K562 (cell line): ENCODE results near the gene NT5C1A. TPM values are rescaled to one million over a fixed set of nuclear protein-coding genes. Genes with fewer than 3 reads are reported as not detected.
A peak's percentile ranks its signal among the peaks of the same experiment; 100 is the strongest.

ENCODE experiments used
- ATF1 ChIP-seq, 2 experiments: fragments of 450-650 bp in 1 of 2; IDR thresholded peaks; 2 replicates each; pipeline ENCODE4 v1.6.1; 2016; ENCODE audit warnings: missing compliant biosample characterization in 1 of 2, missing genetic modification characterization in 1 of 2
- CTCFL ChIP-seq: IDR thresholded peaks from 2 replicates; pipeline ENCODE4 v1.6.1; 2011; ENCODE audit warnings: borderline replicate concordance, low read depth, mild to moderate bottlenecking, moderate library complexity, low read length; ENCODE audit not compliant: insufficient read depth, poor library complexity, severe bottlenecking
- FOXJ2 ChIP-seq: fragments of 200-800 bp; sonication (Bioruptor generic); IDR thresholded peaks from 2 replicates; pipeline ENCODE4 v1.6.1; 2016; ENCODE audit warnings: missing genetic modification characterization, missing compliant biosample characterization
- L3MBTL2 ChIP-seq: fragments of 450-650 bp; IDR thresholded peaks from 2 replicates; pipeline ENCODE4 v1.6.1; 2016; ENCODE audit warnings: mild to moderate bottlenecking, moderate library complexity
- NFYB ChIP-seq: IDR thresholded peaks from 2 replicates; pipeline ENCODE4 v1.6.1; 2011; ENCODE audit warnings: mild to moderate bottlenecking, moderate library complexity; ENCODE audit not compliant: insufficient read length; ENCODE audit errors: extremely low read depth
- RBM39 ChIP-seq: fragments of 200-400 bp; formaldehyde crosslinking; optimal IDR thresholded peaks from 2 replicates; pipeline ENCODE3; 2018; ENCODE audit warnings: low read depth, low read length
- polyA plus RNA-seq, 8 experiments: library from polyadenylated mRNA; depleted of rRNA in 4 of 8; stranded (reverse) in 5 of 8; unstranded in 3 of 8; fragments of >200 nt; fragmentation: Nextera tagmentation in 2 of 8; fragmentation: Illumina TruSeq in 1 of 8; extraction: Ambion mirVana in 2 of 8; extraction: Trizol in 1 of 8; gene quantifications; 2 replicates each; pipeline versions ENCODE4 v1.2.1 to v1.2.3, GENCODE V29; 2011 to 2014; ENCODE audit warnings: inconsistent platforms in 1 of 8, missing spikeins in 1 of 8
- total RNA-seq, 7 experiments: library from RNA; depleted of rRNA in 6 of 7; stranded (reverse); fragments of >200 nt in 6 of 7; fragmentation: Illumina TruSeq in 2 of 7; extraction: Trizol in 2 of 7; gene quantifications; 2 replicates each; pipeline versions ENCODE4 v1.2.1 to v1.2.3, GENCODE V29; 2011 to 2021; ENCODE audit warnings: low replicate concordance in 1 of 7
- TF ChIP-seq, protein P1 (sequence below): fragments of 450-650 bp; IDR thresholded peaks from 2 replicates; pipeline ENCODE4 v1.6.1; 2016; ENCODE audit warnings: mild to moderate bottlenecking, moderate library complexity
- TF ChIP-seq, protein P2 (sequence below), 2 experiments: IDR thresholded peaks in 1 of 2; conservative IDR thresholded peaks in 1 of 2; 2 replicates each; pipeline ENCODE4 v1.6.1; 2016; ENCODE audit warnings: low read depth in 2 of 2, mild to moderate bottlenecking in 1 of 2, missing compliant biosample characterization in 1 of 2, missing genetic modification characterization in 1 of 2, moderate library complexity in 1 of 2
- TF ChIP-seq, protein P3 (sequence below): sonication (generic); formaldehyde crosslinking; IDR thresholded peaks from 2 replicates; pipeline ENCODE4 v1.9.0; 2022; ENCODE audit warnings: mild to moderate bottlenecking, missing genetic modification reagents

The NT5C1A gene
- total and polyA plus RNA-seq, 9 of the 15 experiments (the other 6 are each of a cell fraction or from before 2014, with no cell fraction given), result not detected

DNA sequence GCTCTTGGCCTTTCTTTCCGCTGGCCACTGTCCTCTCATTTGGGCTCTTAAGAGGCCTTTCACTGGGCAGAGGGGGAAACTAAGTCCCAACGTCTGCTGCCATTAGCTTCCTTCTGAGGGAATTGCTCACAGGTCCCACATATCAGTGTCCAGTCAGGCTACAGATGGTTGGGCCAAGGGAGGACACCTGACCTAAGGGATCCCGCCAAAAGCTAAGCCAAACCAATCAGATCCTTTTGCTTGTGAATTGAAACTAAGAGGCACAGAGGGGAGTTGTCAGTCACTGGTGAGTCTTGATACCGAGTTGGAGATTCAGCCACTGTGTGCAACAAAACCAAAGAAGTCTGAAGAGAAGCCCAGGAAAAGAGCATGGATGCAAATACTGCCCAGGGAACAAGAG, 5.7 kb upstream of the NT5C1A start (continued):
- TF ChIP-seq, protein P1, sequence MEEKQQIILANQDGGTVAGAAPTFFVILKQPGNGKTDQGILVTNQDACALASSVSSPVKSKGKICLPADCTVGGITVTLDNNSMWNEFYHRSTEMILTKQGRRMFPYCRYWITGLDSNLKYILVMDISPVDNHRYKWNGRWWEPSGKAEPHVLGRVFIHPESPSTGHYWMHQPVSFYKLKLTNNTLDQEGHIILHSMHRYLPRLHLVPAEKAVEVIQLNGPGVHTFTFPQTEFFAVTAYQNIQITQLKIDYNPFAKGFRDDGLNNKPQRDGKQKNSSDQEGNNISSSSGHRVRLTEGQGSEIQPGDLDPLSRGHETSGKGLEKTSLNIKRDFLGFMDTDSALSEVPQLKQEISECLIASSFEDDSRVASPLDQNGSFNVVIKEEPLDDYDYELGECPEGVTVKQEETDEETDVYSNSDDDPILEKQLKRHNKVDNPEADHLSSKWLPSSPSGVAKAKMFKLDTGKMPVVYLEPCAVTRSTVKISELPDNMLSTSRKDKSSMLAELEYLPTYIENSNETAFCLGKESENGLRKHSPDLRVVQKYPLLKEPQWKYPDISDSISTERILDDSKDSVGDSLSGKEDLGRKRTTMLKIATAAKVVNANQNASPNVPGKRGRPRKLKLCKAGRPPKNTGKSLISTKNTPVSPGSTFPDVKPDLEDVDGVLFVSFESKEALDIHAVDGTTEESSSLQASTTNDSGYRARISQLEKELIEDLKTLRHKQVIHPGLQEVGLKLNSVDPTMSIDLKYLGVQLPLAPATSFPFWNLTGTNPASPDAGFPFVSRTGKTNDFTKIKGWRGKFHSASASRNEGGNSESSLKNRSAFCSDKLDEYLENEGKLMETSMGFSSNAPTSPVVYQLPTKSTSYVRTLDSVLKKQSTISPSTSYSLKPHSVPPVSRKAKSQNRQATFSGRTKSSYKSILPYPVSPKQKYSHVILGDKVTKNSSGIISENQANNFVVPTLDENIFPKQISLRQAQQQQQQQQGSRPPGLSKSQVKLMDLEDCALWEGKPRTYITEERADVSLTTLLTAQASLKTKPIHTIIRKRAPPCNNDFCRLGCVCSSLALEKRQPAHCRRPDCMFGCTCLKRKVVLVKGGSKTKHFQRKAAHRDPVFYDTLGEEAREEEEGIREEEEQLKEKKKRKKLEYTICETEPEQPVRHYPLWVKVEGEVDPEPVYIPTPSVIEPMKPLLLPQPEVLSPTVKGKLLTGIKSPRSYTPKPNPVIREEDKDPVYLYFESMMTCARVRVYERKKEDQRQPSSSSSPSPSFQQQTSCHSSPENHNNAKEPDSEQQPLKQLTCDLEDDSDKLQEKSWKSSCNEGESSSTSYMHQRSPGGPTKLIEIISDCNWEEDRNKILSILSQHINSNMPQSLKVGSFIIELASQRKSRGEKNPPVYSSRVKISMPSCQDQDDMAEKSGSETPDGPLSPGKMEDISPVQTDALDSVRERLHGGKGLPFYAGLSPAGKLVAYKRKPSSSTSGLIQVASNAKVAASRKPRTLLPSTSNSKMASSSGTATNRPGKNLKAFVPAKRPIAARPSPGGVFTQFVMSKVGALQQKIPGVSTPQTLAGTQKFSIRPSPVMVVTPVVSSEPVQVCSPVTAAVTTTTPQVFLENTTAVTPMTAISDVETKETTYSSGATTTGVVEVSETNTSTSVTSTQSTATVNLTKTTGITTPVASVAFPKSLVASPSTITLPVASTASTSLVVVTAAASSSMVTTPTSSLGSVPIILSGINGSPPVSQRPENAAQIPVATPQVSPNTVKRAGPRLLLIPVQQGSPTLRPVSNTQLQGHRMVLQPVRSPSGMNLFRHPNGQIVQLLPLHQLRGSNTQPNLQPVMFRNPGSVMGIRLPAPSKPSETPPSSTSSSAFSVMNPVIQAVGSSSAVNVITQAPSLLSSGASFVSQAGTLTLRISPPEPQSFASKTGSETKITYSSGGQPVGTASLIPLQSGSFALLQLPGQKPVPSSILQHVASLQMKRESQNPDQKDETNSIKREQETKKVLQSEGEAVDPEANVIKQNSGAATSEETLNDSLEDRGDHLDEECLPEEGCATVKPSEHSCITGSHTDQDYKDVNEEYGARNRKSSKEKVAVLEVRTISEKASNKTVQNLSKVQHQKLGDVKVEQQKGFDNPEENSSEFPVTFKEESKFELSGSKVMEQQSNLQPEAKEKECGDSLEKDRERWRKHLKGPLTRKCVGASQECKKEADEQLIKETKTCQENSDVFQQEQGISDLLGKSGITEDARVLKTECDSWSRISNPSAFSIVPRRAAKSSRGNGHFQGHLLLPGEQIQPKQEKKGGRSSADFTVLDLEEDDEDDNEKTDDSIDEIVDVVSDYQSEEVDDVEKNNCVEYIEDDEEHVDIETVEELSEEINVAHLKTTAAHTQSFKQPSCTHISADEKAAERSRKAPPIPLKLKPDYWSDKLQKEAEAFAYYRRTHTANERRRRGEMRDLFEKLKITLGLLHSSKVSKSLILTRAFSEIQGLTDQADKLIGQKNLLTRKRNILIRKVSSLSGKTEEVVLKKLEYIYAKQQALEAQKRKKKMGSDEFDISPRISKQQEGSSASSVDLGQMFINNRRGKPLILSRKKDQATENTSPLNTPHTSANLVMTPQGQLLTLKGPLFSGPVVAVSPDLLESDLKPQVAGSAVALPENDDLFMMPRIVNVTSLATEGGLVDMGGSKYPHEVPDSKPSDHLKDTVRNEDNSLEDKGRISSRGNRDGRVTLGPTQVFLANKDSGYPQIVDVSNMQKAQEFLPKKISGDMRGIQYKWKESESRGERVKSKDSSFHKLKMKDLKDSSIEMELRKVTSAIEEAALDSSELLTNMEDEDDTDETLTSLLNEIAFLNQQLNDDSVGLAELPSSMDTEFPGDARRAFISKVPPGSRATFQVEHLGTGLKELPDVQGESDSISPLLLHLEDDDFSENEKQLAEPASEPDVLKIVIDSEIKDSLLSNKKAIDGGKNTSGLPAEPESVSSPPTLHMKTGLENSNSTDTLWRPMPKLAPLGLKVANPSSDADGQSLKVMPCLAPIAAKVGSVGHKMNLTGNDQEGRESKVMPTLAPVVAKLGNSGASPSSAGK, result peak; percentile 75
- TF ChIP-seq NFYB, result peak; percentile 81
- TF ChIP-seq ATF1 (CRISPR knock-in tag; IDR thresholded peaks at IDR 0.05), result no peak
- 0 out of 2 replicates have a peak, but pooled peaks have one; percentile 19 for TF ChIP-seq ATF1 (tag; IDR thresholded peaks at IDR 0.05)
- TF ChIP-seq RBM39, result no peak
- TF ChIP-seq FOXJ2 (tag), result no peak
- peak; percentile 75 for TF ChIP-seq L3MBTL2
- TF ChIP-seq, protein P2, sequence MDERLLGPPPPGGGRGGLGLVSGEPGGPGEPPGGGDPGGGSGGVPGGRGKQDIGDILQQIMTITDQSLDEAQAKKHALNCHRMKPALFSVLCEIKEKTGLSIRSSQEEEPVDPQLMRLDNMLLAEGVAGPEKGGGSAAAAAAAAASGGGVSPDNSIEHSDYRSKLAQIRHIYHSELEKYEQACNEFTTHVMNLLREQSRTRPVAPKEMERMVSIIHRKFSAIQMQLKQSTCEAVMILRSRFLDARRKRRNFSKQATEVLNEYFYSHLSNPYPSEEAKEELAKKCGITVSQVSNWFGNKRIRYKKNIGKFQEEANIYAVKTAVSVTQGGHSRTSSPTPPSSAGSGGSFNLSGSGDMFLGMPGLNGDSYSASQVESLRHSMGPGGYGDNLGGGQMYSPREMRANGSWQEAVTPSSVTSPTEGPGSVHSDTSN (CRISPR knock-in tag; IDR thresholded peaks at IDR 0.05; ENCODE audit: low read depth), result no peak
- TF ChIP-seq, protein P2 (tag; conservative IDR thresholded peaks at IDR 0.05; ENCODE audit: low read depth), result peak; percentile 30
- TF ChIP-seq, protein P3, sequence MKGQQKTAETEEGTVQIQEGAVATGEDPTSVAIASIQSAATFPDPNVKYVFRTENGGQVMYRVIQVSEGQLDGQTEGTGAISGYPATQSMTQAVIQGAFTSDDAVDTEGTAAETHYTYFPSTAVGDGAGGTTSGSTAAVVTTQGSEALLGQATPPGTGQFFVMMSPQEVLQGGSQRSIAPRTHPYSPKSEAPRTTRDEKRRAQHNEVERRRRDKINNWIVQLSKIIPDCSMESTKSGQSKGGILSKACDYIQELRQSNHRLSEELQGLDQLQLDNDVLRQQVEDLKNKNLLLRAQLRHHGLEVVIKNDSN, result peak; percentile 65
- TF ChIP-seq CTCFL, result no peak
